HK-2 (cell line): Measurements from ENCODE around the gene SPR.

Experiments
- DNase-seq: peaks from one replicate; pipeline ENCODE4 v3.0.0-alpha.2; 2018; ENCODE audit not compliant: unreplicated experiment

SPR gene

GRCh38 chr2:72887032-72887739 is at the start of gene SPR:
Gene SPR (plus strand): TSS chr2:72887408. CDS start chr2:72887433, 25 bp downstream.
- DNase-seq = peak; percentile 85

GRCh38 chr2:72840066-72840465 is 47.1 kb upstream of the SPR start:
- no peak for DNase-seq

- DNase-seq = no peak
Observed at GRCh38 chr2:72841462-72842125, 45.6 kb upstream of the SPR start.

- DNase-seq = no peak
Observed at GRCh38 chr2:72843301-72843700, 43.9 kb upstream of the SPR start.

- DNase-seq = no peak
Observed at GRCh38 chr2:72846171-72847095, 40.8 kb upstream of the SPR start.

GRCh38 chr2:72847534-72848315 is 39.5 kb upstream of the SPR start:
- DNase-seq = no peak

GRCh38 chr2:72848436-72849137 is 38.6 kb upstream of the SPR start:
- no peak for DNase-seq

GRCh38 chr2:72849138-72849462 is 38.1 kb upstream of the SPR start:
- DNase-seq = no peak

GRCh38 chr2:72851333-72851732 is 35.9 kb upstream of the SPR start:
- DNase-seq = no peak

GRCh38 chr2:72859831-72860262 is 27.4 kb upstream of the SPR start:
- DNase-seq = peak; percentile 38

- peak; percentile 93 for DNase-seq
Observed at GRCh38 chr2:72862239-72862988, 24.8 kb upstream of the SPR start.

- DNase-seq = no peak
Observed at GRCh38 chr2:72863046-72863445, 24.2 kb upstream of the SPR start.

GRCh38 chr2:72864500-72864899 is 22.7 kb upstream of the SPR start:
- no peak for DNase-seq

GRCh38 chr2:72871060-72871459 is 16.1 kb upstream of the SPR start:
- DNase-seq = no peak

- no peak for DNase-seq
Observed at GRCh38 chr2:72871880-72872279, 15.3 kb upstream of the SPR start.

- DNase-seq = no peak
Observed at GRCh38 chr2:72883356-72883962, 3.7 kb upstream of the SPR start.

- no peak for DNase-seq
Observed at GRCh38 chr2:72886505-72887031, 640 bp upstream of the SPR start.

- DNase-seq = peak; percentile 92
Observed at GRCh38 chr2:72887740-72888437, 681 bp downstream of the SPR start.
